ENCODE measurements around the gene TMEM175.

Gene TMEM175

GRCh38 chr4:898869-899555, 33.2 kb upstream of the TMEM175 start:
- DNase-seq (ENCODE audit: insufficient read length, low spot score) (no peak), FAIRE-seq (no peak)

- FAIRE-seq (no peak), DNase-seq (ENCODE audit: insufficient read length, low spot score) (no peak)
Observed at GRCh38 chr4:899556-899906, 32.7 kb upstream of the TMEM175 start.

- no peak for FAIRE-seq
- DNase-seq (ENCODE audit: insufficient read length, low spot score), result no peak
Observed at GRCh38 chr4:900073-900472, 32.2 kb upstream of the TMEM175 start.

GRCh38 chr4:900721-901120, 31.5 kb upstream of the TMEM175 start:
- no peak for DNase-seq (ENCODE audit: insufficient read length, low spot score)
- no peak for FAIRE-seq

GRCh38 chr4:901192-901910, 30.9 kb upstream of the TMEM175 start:
- no peak for DNase-seq (ENCODE audit: insufficient read length, low spot score)
- FAIRE-seq, result no peak

GRCh38 chr4:903066-904046, 28.9 kb upstream of the TMEM175 start:
- DNase-seq (ENCODE audit: insufficient read length, low spot score), result no peak
- no peak for FAIRE-seq

GRCh38 chr4:905485-906338, 26.5 kb upstream of the TMEM175 start:
- FAIRE-seq (peak; percentile 80), DNase-seq (ENCODE audit: insufficient read length, low spot score) (no peak)

GRCh38 chr4:906339-907102, 25.7 kb upstream of the TMEM175 start:
- DNase-seq (ENCODE audit: insufficient read length, low spot score), result no peak
- FAIRE-seq, result no peak

GRCh38 chr4:907103-907400, 25.2 kb upstream of the TMEM175 start:
- DNase-seq (ENCODE audit: insufficient read length, low spot score), result no peak
- FAIRE-seq, result no peak

GRCh38 chr4:907691-908425, 24.4 kb upstream of the TMEM175 start:
- FAIRE-seq (no peak), DNase-seq (ENCODE audit: insufficient read length, low spot score) (no peak)

- no peak for FAIRE-seq
- no peak for DNase-seq (ENCODE audit: insufficient read length, low spot score)
Observed at GRCh38 chr4:909131-909571, 23.1 kb upstream of the TMEM175 start.

GRCh38 chr4:909821-910220, 22.4 kb upstream of the TMEM175 start:
- DNase-seq (ENCODE audit: insufficient read length, low spot score), result no peak
- FAIRE-seq, result no peak

- FAIRE-seq, result no peak
- no peak for DNase-seq (ENCODE audit: insufficient read length, low spot score)
Observed at GRCh38 chr4:910366-911091, 21.7 kb upstream of the TMEM175 start.

- DNase-seq (ENCODE audit: insufficient read length, low spot score), result no peak
- FAIRE-seq, result no peak
Observed at GRCh38 chr4:911221-911751, 21.0 kb upstream of the TMEM175 start.

GRCh38 chr4:911871-912490, 20.3 kb upstream of the TMEM175 start:
- no peak for DNase-seq (ENCODE audit: insufficient read length, low spot score)
- FAIRE-seq, result peak; percentile 33

- DNase-seq (ENCODE audit: insufficient read length, low spot score) (no peak), FAIRE-seq (no peak)
Observed at GRCh38 chr4:912548-913279, 19.5 kb upstream of the TMEM175 start.

- DNase-seq (ENCODE audit: insufficient read length, low spot score) (no peak), FAIRE-seq (no peak)
Observed at GRCh38 chr4:913280-913618, 19.0 kb upstream of the TMEM175 start.
